Adrenal gland (tissue), 12 donors: Measurements from ENCODE around the gene HLA-F. TPM values are rescaled to one million over a fixed set of nuclear protein-coding genes. Genes with fewer than 3 reads are reported as not detected.
A peak's percentile ranks its signal among the peaks of the same experiment; 100 is the strongest.

Source experiments
- DNase-seq, 7 donors: peaks; one replicate each; pipeline ENCODE4 v3.0.0-alpha.2; 2019 to 2020
- H3K27ac ChIP-seq, 5 donors: fragments of 200-600 bp; sonication (generic) in 4 of 5; 1 replicate in 3 of 5; 2 replicates in 2 of 5; pipeline versions ENCODE4 v1.5.1 to v1.8.0; 2016 to 2020; ENCODE audit warnings: mild to moderate bottlenecking in 1 of 5
- H3K27me3 ChIP-seq: fragments of 200-600 bp; 2 replicates; pipeline ENCODE4 v1.8.0; 2021
- H3K36me3 ChIP-seq, 2 donors: fragments of 200-600 bp; replicated peaks in 1 of 2; 1 replicate in 1 of 2; 2 replicates in 1 of 2; pipeline versions ENCODE4 v1.5.1 to v1.8.0; 2018 to 2022
- H3K4me1 ChIP-seq, 2 donors: fragments of 200-600 bp; replicated peaks in 1 of 2; 1 replicate in 1 of 2; 2 replicates in 1 of 2; pipeline versions ENCODE4 v1.5.1 to v1.8.0; 2018 to 2021
- H3K4me3 ChIP-seq, 4 donors: fragments of 200-600 bp; sonication (generic) in 3 of 4; one replicate each; pipeline ENCODE4 v1.5.1; 2016 to 2018
- H3K9me3 ChIP-seq, 3 donors: fragments of 200-600 bp; sonication (generic) in 1 of 3; replicated peaks in 1 of 3; 1 replicate in 2 of 3; 2 replicates in 1 of 3; pipeline versions ENCODE4 v1.5.1 to v1.8.0; 2016 to 2021
- CTCF ChIP-seq, 6 experiments: fragments of 450-650 bp in 4 of 6; fragments of 200-600 bp in 2 of 6; sonication (generic) in 1 of 6; IDR thresholded peaks; 1 replicate in 5 of 6; 2 replicates in 1 of 6; pipeline versions ENCODE4 v1.5.1 to v1.8.0; 2016 to 2021; ENCODE audit warnings: antibody characterized with exemption in 6 of 6, mild to moderate bottlenecking in 2 of 6, moderate library complexity in 1 of 6
- POLR2A ChIP-seq, 2 donors: fragments of 450-650 bp; IDR thresholded peaks; one replicate each; pipeline ENCODE4 v1.6.1; 2017; ENCODE audit warnings: antibody characterized with exemption in 2 of 2, mild to moderate bottlenecking in 2 of 2, moderate library complexity in 1 of 2
- WGBS, 4 donors: extraction: QIAGEN DNeasy Blood & Tissue Kit in 2 of 4; methylation state at CpG; one replicate each; pipeline versions ENCODE4 v1.1.5 to v1.1.7; 2013 to 2017; 5-methylcytosine and 5-hydroxymethylcytosine counted together
- intact Hi-C, 2 donors: fragments of 100-400 bp; cut with DNase I; formaldehyde crosslinking; loops; one replicate each; pipeline versions ENCODE4 v1.14.1 to v1.15.0; 2022 to 2023
- polyA plus RNA-seq, 3 donors: library from polyadenylated mRNA; stranded (reverse); fragments of 200-250 nt in 2 of 3; fragments of 350-450 nt in 1 of 3; fragmentation: Illumina TruSeq in 1 of 3; extraction: RNeasy Lipid Tissue Mini Kit (QIAGEN cat#74804) in 1 of 3; gene quantifications; one replicate each; pipeline ENCODE4 v1.2.3, GENCODE V29; 2013 to 2014
- total RNA-seq, 9 donors: library from RNA; depleted of rRNA in 4 of 9; stranded (reverse); fragments of >200 nt in 4 of 9; fragments of 120-200 nt in 1 of 9; fragmentation: NEBNext Ultra II Directional in 1 of 9; extraction: Animal tissue kit (Norgen Biotek cat#: 25700) in 1 of 9; gene quantifications; one replicate each; pipeline versions ENCODE4 v1.1.0 to v1.2.4, GENCODE V29; 2013 to 2023
- donor health status: healthy with polysubstance abuse.
- donor health status: Bipolar disorder and iron deficiency.
- donor health status: DM: yes; HTN: yes; CAD: no.
- donor health status: DM: no; HTN: no; CAD: no.
- donor health status: DM: no; HTN: no; CAD: no.
- donor health status: DM: yes; HTN: yes; CAD: no.

HLA-F gene
- total and polyA plus RNA-seq, 12 donors = 3.8 to 285 (median 85.0) TPM

- TF ChIP-seq POLR2A (IDR thresholded peaks at IDR 0.05) (no peak), CTCF (IDR thresholded peaks at IDR 0.05) (no peak)
- Histone ChIP-seq H3K9me3 (no peaks in the 10 kb centered on the region), H3K27ac (no peak overlapping the region), H3K36me3 (peaks cover 0 to 32% of the 10 kb centered on the region in 2 donors), H3K4me3 (peak overlapping the region in 1 of 4 donors; percentile 76), H3K27me3 (no peaks in the 10 kb centered on the region), H3K4me1 (peaks cover 0 to 7% of the 10 kb centered on the region in 2 donors)
- WGBS, 4 donors = 85 to 92% (median 89%) methylated on average over 5 to 11 of the region's 11 CpGs
- no peak for DNase-seq
- intact Hi-C loops = no loop called here
These were observed 2.0 kb downstream of the HLA-F start for GRCh38 chr6:29724937-29725869.

- DNase-seq = no peak
- Histone ChIP-seq H3K36me3 (peaks cover 0 to 32% of the 10 kb centered on the region in 2 donors), H3K27ac (no peak overlapping the region), H3K4me1 (peaks cover 0 to 7% of the 10 kb centered on the region in 2 donors), H3K27me3 (no peaks in the 10 kb centered on the region), H3K4me3 (no peak overlapping the region), H3K9me3 (no peaks in the 10 kb centered on the region)
- WGBS, 4 donors = 65 to 96% (median 89%) methylated on average over 1 of the region's 1 CpG
- intact Hi-C loops = no loop called here
- no peak for TF ChIP-seq CTCF (IDR thresholded peaks at IDR 0.05)
These were observed 2.8 kb downstream of the HLA-F start for GRCh38 chr6:29726001-29726400.

- H3K4me1 ChIP-seq = peaks cover 0 to 7% of the 10 kb centered on the region in 2 donors
- no peaks in the 10 kb centered on the region for H3K9me3 ChIP-seq
- no peaks in the 10 kb centered on the region for H3K27me3 ChIP-seq
- no peak overlapping the region for H3K27ac ChIP-seq
- 95 to 97% (median 96%) methylated on average over 9 of the region's 9 CpGs for WGBS, 4 donors
- no peak for DNase-seq
- H3K4me3 ChIP-seq = no peak overlapping the region
- H3K36me3 ChIP-seq = peaks cover 0 to 32% of the 10 kb centered on the region in 2 donors
- TF ChIP-seq POLR2A (IDR thresholded peaks at IDR 0.05) (no peak), CTCF (IDR thresholded peaks at IDR 0.05) (no peak)
- intact Hi-C loops = no loop called here
These were observed 3.4 kb downstream of the HLA-F start for GRCh38 chr6:29726571-29727194.

GRCh38 chr6:29727637-29728036 is 4.4 kb downstream of the HLA-F start:
- H3K36me3 ChIP-seq = peaks cover 0 to 32% of the 10 kb centered on the region in 2 donors
- intact Hi-C loops = no loop called here
- H3K27me3 ChIP-seq = no peaks in the 10 kb centered on the region
- TF ChIP-seq CTCF (IDR thresholded peaks at IDR 0.05) (no peak), POLR2A (IDR thresholded peaks at IDR 0.05) (no peak)
- H3K4me1 ChIP-seq = peaks cover 0 to 7% of the 10 kb centered on the region in 2 donors
- no peaks in the 10 kb centered on the region for H3K9me3 ChIP-seq
- H3K27ac ChIP-seq = no peak overlapping the region
- no peak overlapping the region for H3K4me3 ChIP-seq
- no peak for DNase-seq
- WGBS, 4 donors = 42 to 100% (median 65%) methylated on average over 2 of the region's 2 CpGs
